Sigmoid colon (tissue), 4 donors: ENCODE results near the gene DYNC1H1.

Source experiments
- EP300 ChIP-seq, 4 donors: sonication (generic); formaldehyde crosslinking; IDR thresholded peaks; one replicate each; pipeline ENCODE4 v1.6.1; 2017; ENCODE audit warnings: antibody characterized with exemption in 4 of 4
- POLR2A ChIP-seq, 2 donors: fragments of 450-650 bp; IDR thresholded peaks; one replicate each; pipeline ENCODE4 v1.6.1; 2016; ENCODE audit warnings: antibody characterized with exemption in 2 of 2, mild to moderate bottlenecking in 2 of 2, moderate library complexity in 2 of 2
- TF ChIP-seq, protein P1 (sequence below), 4 experiments: fragments of 450-650 bp in 3 of 4; fragments of 200-600 bp in 1 of 4; IDR thresholded peaks; one replicate each; pipeline ENCODE4 v1.5.1; 2016 to 2019; ENCODE audit warnings: antibody characterized with exemption in 4 of 4, mild to moderate bottlenecking in 3 of 4, moderate library complexity in 2 of 4

DNA sequence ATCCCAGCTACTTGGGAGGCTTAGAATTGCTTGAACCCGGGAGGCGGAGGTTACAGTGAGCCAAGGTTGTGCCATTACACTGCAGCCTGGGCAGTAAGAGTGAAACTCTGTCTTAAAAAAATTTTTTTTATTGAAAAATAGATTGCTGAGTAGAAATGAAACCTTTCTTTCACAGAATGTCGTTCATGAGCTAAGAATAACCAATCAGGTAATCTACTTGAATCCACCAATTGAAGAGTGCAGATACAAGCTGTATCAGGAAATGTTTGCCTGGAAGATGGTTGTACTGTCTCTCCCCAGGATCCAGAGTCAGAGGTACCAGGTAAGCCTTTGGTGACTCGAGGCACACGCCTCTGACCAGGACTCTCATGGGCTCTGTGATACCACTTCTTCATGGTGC, 27.0 kb downstream of the DYNC1H1 start:
- TF ChIP-seq, protein P1, sequence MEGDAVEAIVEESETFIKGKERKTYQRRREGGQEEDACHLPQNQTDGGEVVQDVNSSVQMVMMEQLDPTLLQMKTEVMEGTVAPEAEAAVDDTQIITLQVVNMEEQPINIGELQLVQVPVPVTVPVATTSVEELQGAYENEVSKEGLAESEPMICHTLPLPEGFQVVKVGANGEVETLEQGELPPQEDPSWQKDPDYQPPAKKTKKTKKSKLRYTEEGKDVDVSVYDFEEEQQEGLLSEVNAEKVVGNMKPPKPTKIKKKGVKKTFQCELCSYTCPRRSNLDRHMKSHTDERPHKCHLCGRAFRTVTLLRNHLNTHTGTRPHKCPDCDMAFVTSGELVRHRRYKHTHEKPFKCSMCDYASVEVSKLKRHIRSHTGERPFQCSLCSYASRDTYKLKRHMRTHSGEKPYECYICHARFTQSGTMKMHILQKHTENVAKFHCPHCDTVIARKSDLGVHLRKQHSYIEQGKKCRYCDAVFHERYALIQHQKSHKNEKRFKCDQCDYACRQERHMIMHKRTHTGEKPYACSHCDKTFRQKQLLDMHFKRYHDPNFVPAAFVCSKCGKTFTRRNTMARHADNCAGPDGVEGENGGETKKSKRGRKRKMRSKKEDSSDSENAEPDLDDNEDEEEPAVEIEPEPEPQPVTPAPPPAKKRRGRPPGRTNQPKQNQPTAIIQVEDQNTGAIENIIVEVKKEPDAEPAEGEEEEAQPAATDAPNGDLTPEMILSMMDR (IDR thresholded peaks at IDR 0.05): no peak
- TF ChIP-seq POLR2A (IDR thresholded peaks at IDR 0.05): no peak
- TF ChIP-seq EP300 (IDR thresholded peaks at IDR 0.05): no peak
